Transverse colon (tissue), 4 donors: ENCODE measurements around the gene ZNF688. TPM values are rescaled to one million over a fixed set of nuclear protein-coding genes. Genes with fewer than 3 reads are reported as not detected.

ENCODE experiments used
- DNase-seq: peaks from one replicate; pipeline ENCODE4 v3.0.0-alpha.2; 2019
- H3K27ac ChIP-seq, 4 donors: fragments of 200-600 bp; sonication (generic); 2 replicates each; pipeline ENCODE4 v1.5.1; 2016 to 2018; ENCODE audit warnings: inconsistent platforms in 4 of 4
- H3K27me3 ChIP-seq: fragments of 200-600 bp; sonication (generic); 2 replicates; pipeline ENCODE4 v1.5.1; 2017; ENCODE audit warnings: inconsistent platforms
- H3K36me3 ChIP-seq, 4 donors: fragments of 200-600 bp; sonication (generic); 2 replicates each; pipeline ENCODE4 v1.5.1; 2017 to 2019; ENCODE audit warnings: inconsistent platforms in 4 of 4
- H3K4me1 ChIP-seq, 4 donors: fragments of 200-600 bp; sonication (generic); 2 replicates each; pipeline ENCODE4 v1.5.1; 2017 to 2020; ENCODE audit warnings: inconsistent platforms in 4 of 4
- H3K4me3 ChIP-seq, 4 donors: fragments of 200-600 bp; sonication (generic); 1 replicate in 1 of 4; 2 replicates in 3 of 4; pipeline versions ENCODE4 v1.5.1 to v1.6.1; 2017 to 2019; ENCODE audit warnings: inconsistent platforms in 4 of 4
- H3K9me3 ChIP-seq, 2 donors: fragments of 200-600 bp; sonication (generic); 2 replicates each; pipeline ENCODE4 v1.5.1; 2017 to 2019; ENCODE audit warnings: inconsistent platforms in 2 of 2
- EP300 ChIP-seq: sonication (generic); formaldehyde crosslinking; IDR thresholded peaks from one replicate; pipeline ENCODE4 v1.6.1; 2017; ENCODE audit warnings: antibody characterized with exemption, low read depth
- POLR2A ChIP-seq: fragments of 450-650 bp; IDR thresholded peaks from one replicate; pipeline ENCODE4 v1.6.1; 2016; ENCODE audit warnings: antibody characterized with exemption, mild to moderate bottlenecking, moderate library complexity
- POLR2AphosphoS5 ChIP-seq, 3 donors: sonication (generic); formaldehyde crosslinking; IDR thresholded peaks; one replicate each; pipeline ENCODE4 v1.6.1; 2016; ENCODE audit warnings: antibody characterized with exemption in 3 of 3
- WGBS, 2 donors: methylation state at CpG; one replicate each; pipeline ENCODE4 v1.1.5; 2018; ENCODE audit warnings: low coverage in 1 of 2; 5-methylcytosine and 5-hydroxymethylcytosine counted together
- in situ Hi-C, 4 donors: fragments of 200-750 bp; cut with MboI; loops; one replicate each; pipeline versions ENCODE4 v1.15.0 to v1.15.1; 2017; ENCODE audit warnings: low sequenced_read_pairs in 3 of 4, low pct_ligation_motif_present in 1 of 4, low pct_unique_long_range_greater_than_20kb in 1 of 4
- intact Hi-C: fragments of 100-400 bp; cut with DNase I; formaldehyde crosslinking; loops from one replicate; pipeline ENCODE4 v1.15.1; 2023; ENCODE audit warnings: low total_unique reads
- total RNA-seq, 4 donors: library from RNA; depleted of rRNA; stranded (reverse); fragments of >200 nt; gene quantifications; one replicate each; pipeline ENCODE4 v1.1.0, GENCODE V29; 2016
- TF ChIP-seq, protein P1 (sequence below), 5 experiments: fragments of 200-600 bp in 3 of 5; fragments of 450-650 bp in 2 of 5; sonication (generic) in 3 of 5; IDR thresholded peaks; 1 replicate in 2 of 5; 2 replicates in 3 of 5; pipeline ENCODE4 v1.5.1; 2016 to 2017; ENCODE audit warnings: antibody characterized with exemption in 5 of 5, inconsistent platforms in 3 of 5, mild to moderate bottlenecking in 2 of 5, moderate library complexity in 1 of 5

Gene ZNF688
- total RNA-seq, 4 donors from 2014 or later, result 22.9 to 64.3 (median 43.5) TPM

GRCh38 chr16:30558789-30559377 is 12.6 kb downstream of the ZNF688 start:
- H3K27ac ChIP-seq, result peak overlapping the region; percentile 91 to 99 (median 96)
- peaks cover 24 to 48% (median 41%) of the 10 kb centered on the region in 4 donors for H3K4me1 ChIP-seq

DNA sequence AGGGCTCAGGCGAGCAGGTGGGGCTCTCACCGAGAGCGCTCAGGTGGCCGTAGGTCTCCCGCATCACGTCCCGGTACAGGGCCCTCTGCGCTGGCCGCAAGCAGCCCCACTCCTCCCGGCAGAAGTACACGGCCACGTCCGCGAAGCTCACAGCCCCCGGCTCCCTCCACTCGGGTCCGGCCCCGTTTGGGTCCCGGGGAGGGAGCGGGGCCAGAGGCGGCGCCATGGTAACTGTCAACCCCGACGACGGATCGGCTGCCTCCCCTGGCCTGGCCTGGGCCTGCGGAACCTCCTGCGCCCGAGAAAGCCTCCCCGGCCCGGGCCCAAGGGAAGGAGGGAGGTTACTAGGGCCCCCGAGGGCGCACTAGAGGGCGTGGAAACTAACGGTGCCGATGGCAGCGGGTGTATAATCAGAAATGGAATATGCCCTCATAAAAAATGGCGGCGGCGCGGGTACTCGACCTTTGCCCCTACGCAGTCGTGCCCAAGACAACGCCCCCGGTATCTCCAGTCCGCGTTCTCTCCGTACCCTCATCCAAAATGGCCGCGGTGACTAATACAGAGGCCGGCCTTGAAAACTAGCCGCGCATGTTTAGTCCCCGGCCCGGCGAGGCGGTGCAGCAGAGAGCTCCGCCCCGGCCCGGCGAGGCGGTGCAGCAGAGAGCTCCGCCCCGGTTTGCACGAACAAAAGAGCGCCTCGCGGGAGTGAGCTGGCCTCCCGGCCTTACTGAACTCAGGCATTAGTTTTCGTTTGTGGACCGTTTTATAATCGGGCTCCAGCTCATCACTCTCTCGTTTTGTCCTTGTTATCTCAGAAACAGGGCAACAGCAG is 13.3 kb downstream of the ZNF688 start, which contains the start of gene ZNF764:
TSS of gene ZNF764 (minus strand) at position 418 of the 832 bp plus-strand sequence. CDS start at position 226, 192 bp downstream.
- no peak for TF ChIP-seq EP300
- TF ChIP-seq POLR2AphosphoS5 (IDR thresholded peaks at IDR 0.05), result peak; percentile 17 to 74 (median 73)
- peak; percentile 67 for TF ChIP-seq POLR2A
- TF ChIP-seq, protein P1, sequence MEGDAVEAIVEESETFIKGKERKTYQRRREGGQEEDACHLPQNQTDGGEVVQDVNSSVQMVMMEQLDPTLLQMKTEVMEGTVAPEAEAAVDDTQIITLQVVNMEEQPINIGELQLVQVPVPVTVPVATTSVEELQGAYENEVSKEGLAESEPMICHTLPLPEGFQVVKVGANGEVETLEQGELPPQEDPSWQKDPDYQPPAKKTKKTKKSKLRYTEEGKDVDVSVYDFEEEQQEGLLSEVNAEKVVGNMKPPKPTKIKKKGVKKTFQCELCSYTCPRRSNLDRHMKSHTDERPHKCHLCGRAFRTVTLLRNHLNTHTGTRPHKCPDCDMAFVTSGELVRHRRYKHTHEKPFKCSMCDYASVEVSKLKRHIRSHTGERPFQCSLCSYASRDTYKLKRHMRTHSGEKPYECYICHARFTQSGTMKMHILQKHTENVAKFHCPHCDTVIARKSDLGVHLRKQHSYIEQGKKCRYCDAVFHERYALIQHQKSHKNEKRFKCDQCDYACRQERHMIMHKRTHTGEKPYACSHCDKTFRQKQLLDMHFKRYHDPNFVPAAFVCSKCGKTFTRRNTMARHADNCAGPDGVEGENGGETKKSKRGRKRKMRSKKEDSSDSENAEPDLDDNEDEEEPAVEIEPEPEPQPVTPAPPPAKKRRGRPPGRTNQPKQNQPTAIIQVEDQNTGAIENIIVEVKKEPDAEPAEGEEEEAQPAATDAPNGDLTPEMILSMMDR (IDR thresholded peaks at IDR 0.05), result peak in 1 of 5 experiments; percentile 6
- intact Hi-C loops, result loop anchor here (1.0 kb wide), 1 partner anchor 24 kb away; the partner anchor contains the start of gene ZNF747
- WGBS, 2 donors, result 0% methylated on average over 70 of the region's 74 CpGs; no CpG with 5 or more reads in 1 of the 2 donors
- Histone ChIP-seq H3K27ac (peak within 1 kb of the TSS; percentile 91 to 99 (median 96)), H3K4me1 (peaks cover 24 to 53% (median 43%) of the 10 kb centered on the region in 4 donors), H3K4me3 (peak within 1 kb of the TSS; percentile 59 to 94 (median 73)), H3K36me3 (peaks cover 0 to 13% (median 3%) of the 10 kb centered on the region in 4 donors), H3K9me3 (no peaks in the 10 kb centered on the region), H3K27me3 (no peaks in the 10 kb centered on the region)
- in situ Hi-C loops, result loop anchor here in 1 of 4 donors (25.0 kb wide), 1 partner anchor 121 kb away; the partner anchor contains the start of genes DCTPP1 and SEPHS2
- DNase-seq, result peak; percentile 99

More at GRCh38 chr16:30558789-30559377, 12.6 kb downstream of the ZNF688 start:
- 83 to 100% methylated on average over 4 to 21 of the region's 21 CpGs for WGBS, 2 donors
- H3K4me3 ChIP-seq, result peak overlapping the region in 2 of 4 donors; percentile 68 to 94
- in situ Hi-C loops, result loop anchor here in 1 of 4 donors (25.0 kb wide), 1 partner anchor 122 kb away; the partner anchor contains the start of genes DCTPP1 and SEPHS2
- intact Hi-C loops, result loop anchor here (1.0 kb wide), 1 partner anchor 25 kb away; the partner anchor contains the start of gene ZNF747
- TF ChIP-seq, protein P1 (IDR thresholded peaks at IDR 0.05), result no peak
- no peak for TF ChIP-seq POLR2AphosphoS5 (IDR thresholded peaks at IDR 0.05)
- H3K9me3 ChIP-seq, result no peaks in the 10 kb centered on the region
- H3K27me3 ChIP-seq, result no peaks in the 10 kb centered on the region
- no peak for DNase-seq
- peaks cover 0 to 13% (median 3%) of the 10 kb centered on the region in 4 donors for H3K36me3 ChIP-seq

GRCh38 chr16:30557707-30557956 is 13.9 kb downstream of the ZNF688 start:
- WGBS, 2 donors, result 1% methylated on average over 12 of the region's 17 CpGs; no CpG with 5 or more reads in 1 of the 2 donors
- in situ Hi-C loops (loop anchor here in 1 of 4 donors (25.0 kb wide), 1 partner anchor 120 kb away; the partner anchor contains the start of genes DCTPP1 and SEPHS2), intact Hi-C loops (no loop called here)
- no peak for DNase-seq
- peak overlapping the region; percentile 91 to 99 (median 96) for H3K27ac ChIP-seq
- peaks cover 24 to 53% (median 46%) of the 10 kb centered on the region in 4 donors for H3K4me1 ChIP-seq
- no peaks in the 10 kb centered on the region for H3K9me3 ChIP-seq
- H3K27me3 ChIP-seq, result no peaks in the 10 kb centered on the region
- H3K4me3 ChIP-seq, result peak overlapping the region; percentile 59 to 94 (median 73)
- TF ChIP-seq, protein P1 (IDR thresholded peaks at IDR 0.05), result peak in 2 of 5 experiments; percentile 12 to 18
- no peak for TF ChIP-seq POLR2AphosphoS5 (IDR thresholded peaks at IDR 0.05)
- H3K36me3 ChIP-seq, result peaks cover 0 to 13% (median 3%) of the 10 kb centered on the region in 4 donors

- Histone ChIP-seq H3K27me3 (no peaks in the 10 kb centered on the region), H3K36me3 (peaks cover 0 to 13% (median 3%) of the 10 kb centered on the region in 4 donors), H3K9me3 (no peaks in the 10 kb centered on the region), H3K27ac (peak overlapping the region; percentile 91 to 99 (median 96)), H3K4me1 (peaks cover 24 to 45% (median 37%) of the 10 kb centered on the region in 4 donors), H3K4me3 (peak overlapping the region in 2 of 4 donors; percentile 68 to 94)
- intact Hi-C loops (no loop called here), in situ Hi-C loops (loop anchor here in 1 of 4 donors (25.0 kb wide), 1 partner anchor 119 kb away; the partner anchor contains the start of genes DCTPP1 and SEPHS2)
- TF ChIP-seq EP300 (no peak), POLR2A (no peak), POLR2AphosphoS5 (IDR thresholded peaks at IDR 0.05) (no peak)
- TF ChIP-seq, protein P1 (IDR thresholded peaks at IDR 0.05), result no peak
- DNase-seq, result no peak
- WGBS, 2 donors, result 49% methylated on average over 10 of the region's 10 CpGs; no CpG with 5 or more reads in 1 of the 2 donors
These were observed 15.4 kb downstream of the ZNF688 start for GRCh38 chr16:30556125-30556473.
